Mesenchymal stem cell (in vitro differentiated cells and primary cell): ENCODE measurements around the gene PLEKHS1.

Experiments
- DNase-seq: peaks from one replicate; pipeline ENCODE4 v3.0.0-alpha.2; 2013
- H2AFZ ChIP-seq: one replicate; pipeline ENCODE4 v1.6.1; 2013; ENCODE audit warnings: low read depth, mild to moderate bottlenecking, control low read depth, inconsistent platforms, low read length, moderate library complexity
- H2AK5ac ChIP-seq: 2 replicates; pipeline ENCODE4 v1.6.1; 2013; ENCODE audit warnings: low read length, moderate library complexity, mild to moderate bottlenecking, inconsistent platforms; ENCODE audit not compliant: severe bottlenecking
- H2BK120ac ChIP-seq: one replicate; pipeline ENCODE4 v1.6.1; 2013; ENCODE audit warnings: low read depth, mild to moderate bottlenecking, inconsistent platforms, low read length, moderate library complexity
- H2BK12ac ChIP-seq, 2 experiments: one replicate each; pipeline ENCODE4 v1.6.1; 2013; ENCODE audit warnings: inconsistent platforms in 2 of 2, low read length in 2 of 2, mild to moderate bottlenecking in 2 of 2, moderate library complexity in 2 of 2, control low read depth in 1 of 2
- H2BK15ac ChIP-seq: one replicate; pipeline ENCODE4 v1.6.1; 2013; ENCODE audit warnings: mild to moderate bottlenecking, low read depth, inconsistent platforms; ENCODE audit not compliant: poor library complexity, severe bottlenecking
- H2BK5ac ChIP-seq: 2 replicates; pipeline ENCODE4 v1.6.1; 2013; ENCODE audit warnings: low read depth, mild to moderate bottlenecking, low read length, control low read depth, inconsistent platforms; ENCODE audit not compliant: poor library complexity, severe bottlenecking
- H3K14ac ChIP-seq, 2 experiments: one replicate each; pipeline ENCODE4 v1.6.1; 2013; ENCODE audit warnings: inconsistent platforms in 2 of 2, low read length in 2 of 2, control low read depth in 1 of 2, mild to moderate bottlenecking in 1 of 2, moderate library complexity in 1 of 2
- H3K18ac ChIP-seq, 2 experiments: one replicate each; pipeline ENCODE4 v1.6.1; 2013; ENCODE audit warnings: inconsistent platforms in 2 of 2, low read length in 2 of 2, control low read depth in 1 of 2, low read depth in 1 of 2, mild to moderate bottlenecking in 1 of 2
- H3K23ac ChIP-seq, 2 experiments: one replicate each; pipeline ENCODE4 v1.6.1; 2013; ENCODE audit warnings: inconsistent platforms in 2 of 2, low read length in 2 of 2, mild to moderate bottlenecking in 2 of 2, moderate library complexity in 2 of 2, control low read depth in 1 of 2
- H3K27ac ChIP-seq: 2 replicates; pipeline ENCODE4 v1.5.1; 2013; ENCODE audit warnings: mild to moderate bottlenecking, moderate library complexity, low read length, control low read depth, inconsistent platforms; ENCODE audit not compliant: poor library complexity, severe bottlenecking
- H3K27me3 ChIP-seq, 2 experiments: 2 replicates each; pipeline versions ENCODE4 v1.6.1 to v1.7.0; 2013; ENCODE audit warnings: low read length in 2 of 2, mild to moderate bottlenecking in 2 of 2, moderate library complexity in 2 of 2, control low read depth in 1 of 2, inconsistent platforms in 1 of 2; ENCODE audit not compliant: control insufficient read depth in 1 of 2, insufficient read depth in 1 of 2
- H3K36me3 ChIP-seq, 2 experiments: 2 replicates each; pipeline versions ENCODE4 v1.6.1 to v1.7.0; 2013; ENCODE audit warnings: low read length in 2 of 2, control low read depth in 1 of 2, inconsistent platforms in 1 of 2, low read depth in 1 of 2, mild to moderate bottlenecking in 1 of 2; ENCODE audit not compliant: insufficient read depth in 2 of 2, control insufficient read depth in 1 of 2
- H3K4ac ChIP-seq, 2 experiments: one replicate each; pipeline ENCODE4 v1.6.1; 2013; ENCODE audit warnings: inconsistent platforms in 2 of 2, low read length in 2 of 2, mild to moderate bottlenecking in 2 of 2, moderate library complexity in 2 of 2, control low read depth in 1 of 2, low read depth in 1 of 2
- H3K4me1 ChIP-seq: 2 replicates; pipeline ENCODE4 v1.6.1; 2013; ENCODE audit warnings: low read depth, low read length, control low read depth; ENCODE audit not compliant: control insufficient read depth, insufficient read depth
- H3K4me2 ChIP-seq: 2 replicates; pipeline ENCODE4 v1.6.1; 2013; ENCODE audit warnings: low read length, mild to moderate bottlenecking, inconsistent platforms; ENCODE audit not compliant: poor library complexity, severe bottlenecking
- H3K4me3 ChIP-seq, 2 experiments: 2 replicates each; pipeline versions ENCODE4 v1.5.1 to v1.7.0; 2013; ENCODE audit warnings: low read length in 2 of 2, mild to moderate bottlenecking in 2 of 2, control low read depth in 1 of 2, low read depth in 1 of 2; ENCODE audit not compliant: insufficient read depth in 1 of 2
- H3K79me1 ChIP-seq: replicated peaks from 2 replicates; pipeline ENCODE4 v1.6.1; 2013; ENCODE audit warnings: mild to moderate bottlenecking, control low read depth, low read length, inconsistent platforms; ENCODE audit not compliant: poor library complexity, severe bottlenecking
- H3K9ac ChIP-seq: 2 replicates; pipeline ENCODE4 v1.7.0; 2013; ENCODE audit warnings: mild to moderate bottlenecking, low read length, moderate library complexity
- H3K9me3 ChIP-seq: 2 replicates; pipeline ENCODE4 v1.7.0; 2013; ENCODE audit warnings: mild to moderate bottlenecking, low read length; ENCODE audit not compliant: control insufficient read depth
- H4K8ac ChIP-seq: one replicate; pipeline ENCODE4 v1.6.1; 2013; ENCODE audit warnings: inconsistent platforms, mild to moderate bottlenecking, low read length, moderate library complexity
- H4K91ac ChIP-seq: one replicate; pipeline ENCODE4 v1.6.1; 2013; ENCODE audit warnings: mild to moderate bottlenecking, low read length, inconsistent platforms
- WGBS: methylation state at CpG from one replicate; pipeline ENCODE4 v1.1.7; 2013; ENCODE audit warnings: mixed read lengths; 5-methylcytosine and 5-hydroxymethylcytosine counted together

PLEKHS1 gene

GRCh38 chr10:113782367-113782766 is 30.9 kb downstream of the PLEKHS1 start:
- H2AK5ac ChIP-seq: no peak overlapping the region
- no peak overlapping the region for H3K27ac ChIP-seq
- H3K4me1 ChIP-seq: no peaks in the 10 kb centered on the region
- no peak overlapping the region for H2AFZ ChIP-seq
- no peak overlapping the region for H3K4me2 ChIP-seq
- H2BK15ac ChIP-seq: no peak overlapping the region
- no peak for DNase-seq
- H3K9ac ChIP-seq: no peak overlapping the region
- H3K79me1 ChIP-seq: no peaks in the 10 kb centered on the region
- H4K8ac ChIP-seq: no peak overlapping the region
- no peak overlapping the region for H2BK5ac ChIP-seq
- H3K23ac ChIP-seq: no peak overlapping the region
- H3K36me3 ChIP-seq: no peaks in the 10 kb centered on the region
- peaks cover 13 to 49% of the 10 kb centered on the region in 2 experiments for H3K27me3 ChIP-seq
- no peak overlapping the region for H4K91ac ChIP-seq
- H3K4me3 ChIP-seq: no peak overlapping the region
- H2BK120ac ChIP-seq: no peak overlapping the region
- H3K9me3 ChIP-seq: no peaks in the 10 kb centered on the region
- H3K4ac ChIP-seq: no peak overlapping the region
- WGBS: 96% methylated on average over 12 of the region's 14 CpGs
- no peak overlapping the region for H3K18ac ChIP-seq
- no peak overlapping the region for H2BK12ac ChIP-seq
- no peak overlapping the region for H3K14ac ChIP-seq

DNA sequence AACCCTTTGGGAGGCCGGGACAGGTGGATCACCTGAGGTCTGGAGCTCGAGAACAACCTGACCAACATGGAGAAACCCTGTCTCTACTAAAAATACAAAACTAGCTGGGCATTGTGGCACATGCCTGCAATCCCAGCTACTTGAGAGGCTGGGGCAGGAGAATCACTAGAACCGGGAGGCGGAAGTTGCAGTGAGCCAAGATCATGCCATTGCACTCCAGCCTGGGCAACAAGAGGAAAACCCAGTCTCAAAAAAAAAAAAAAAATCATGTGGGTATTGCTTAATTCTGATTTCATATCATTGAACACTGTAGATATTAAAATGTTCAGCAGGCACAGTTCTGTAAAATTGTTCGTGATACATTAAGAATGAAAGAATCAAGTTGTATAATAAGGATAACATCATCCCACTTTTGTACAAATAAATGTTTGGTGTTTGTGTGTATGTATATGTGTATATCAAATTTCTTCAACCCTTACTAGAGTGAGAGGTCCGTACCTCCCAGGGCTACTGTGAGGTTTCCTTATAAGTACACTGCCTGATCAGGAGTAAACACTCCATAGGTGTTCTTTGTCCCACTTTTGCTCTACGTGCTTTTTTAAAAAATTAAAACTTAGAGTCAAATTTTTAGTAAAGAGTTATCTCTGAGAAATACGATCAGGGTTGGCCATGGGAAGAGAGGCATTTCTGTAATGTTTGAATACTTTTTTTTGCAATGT is 31.7 kb downstream of the PLEKHS1 start:
- H2BK12ac ChIP-seq: no peak overlapping the region
- no peak overlapping the region for H3K4ac ChIP-seq
- no peak overlapping the region for H3K18ac ChIP-seq
- H2AK5ac ChIP-seq: no peak overlapping the region
- no peak overlapping the region for H3K14ac ChIP-seq
- 74% methylated on average over 3 of the region's 8 CpGs for WGBS
- H2AFZ ChIP-seq: no peak overlapping the region
- H3K23ac ChIP-seq: no peak overlapping the region
- DNase-seq: no peak
- no peaks in the 10 kb centered on the region for H3K36me3 ChIP-seq
- no peak overlapping the region for H4K8ac ChIP-seq
- H2BK15ac ChIP-seq: no peak overlapping the region
- H3K4me1 ChIP-seq: no peaks in the 10 kb centered on the region
- no peak overlapping the region for H4K91ac ChIP-seq
- H3K27ac ChIP-seq: no peak overlapping the region
- no peak overlapping the region for H3K4me2 ChIP-seq
- no peak overlapping the region for H2BK120ac ChIP-seq
- H3K9ac ChIP-seq: no peak overlapping the region
- no peaks in the 10 kb centered on the region for H3K9me3 ChIP-seq
- no peak overlapping the region for H2BK5ac ChIP-seq
- H3K4me3 ChIP-seq: no peak overlapping the region
- peaks cover 13 to 49% of the 10 kb centered on the region in 2 experiments for H3K27me3 ChIP-seq
- H3K79me1 ChIP-seq: no peaks in the 10 kb centered on the region

GRCh38 chr10:113788604-113789083 is 37.2 kb downstream of the PLEKHS1 start:
- no peak overlapping the region for H2BK120ac ChIP-seq
- no peak overlapping the region for H2AFZ ChIP-seq
- peak overlapping the region in 1 of 2 experiments; percentile 52 for H3K4me3 ChIP-seq
- H2BK15ac ChIP-seq: no peak overlapping the region
- H2AK5ac ChIP-seq: no peak overlapping the region
- H3K79me1 ChIP-seq: no peaks in the 10 kb centered on the region
- peak overlapping the region in 1 of 2 experiments; percentile 75 for H3K18ac ChIP-seq
- H2BK12ac ChIP-seq: no peak overlapping the region
- no peak overlapping the region for H2BK5ac ChIP-seq
- DNase-seq: peak; percentile 81
- H3K23ac ChIP-seq: no peak overlapping the region
- H3K9ac ChIP-seq: peak overlapping the region; percentile 61
- H4K91ac ChIP-seq: peak overlapping the region; percentile 20
- peaks cover 0 to 44% of the 10 kb centered on the region in 2 experiments for H3K27me3 ChIP-seq
- no peak overlapping the region for H3K4ac ChIP-seq
- H3K4me2 ChIP-seq: no peak overlapping the region
- no peak overlapping the region for H3K14ac ChIP-seq
- H3K27ac ChIP-seq: peak overlapping the region; percentile 72
- H4K8ac ChIP-seq: peak overlapping the region; percentile 32
- no peaks in the 10 kb centered on the region for H3K36me3 ChIP-seq
- peaks cover 4% of the 10 kb centered on the region for H3K4me1 ChIP-seq
- H3K9me3 ChIP-seq: no peaks in the 10 kb centered on the region
- WGBS: 64% methylated on average over 8 of the region's 9 CpGs

DNA sequence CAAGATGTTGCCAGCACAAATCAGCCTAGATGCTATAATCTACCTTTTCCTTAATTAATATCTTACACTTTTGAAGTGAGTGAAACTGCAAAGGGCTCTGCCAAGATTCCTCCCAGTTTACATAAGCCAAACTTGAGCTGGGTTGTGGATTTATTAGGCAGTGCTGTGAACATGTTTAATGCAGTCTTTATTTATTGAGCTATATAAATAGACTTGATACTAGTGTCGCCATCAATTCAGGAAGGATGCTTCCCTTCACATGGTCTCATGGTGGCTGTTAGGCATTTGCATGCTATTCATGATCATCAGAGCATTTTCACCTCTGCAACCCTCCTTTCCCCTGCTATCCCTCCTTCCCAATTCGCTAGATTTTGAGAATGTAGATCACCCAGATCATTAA is 40.2 kb downstream of the PLEKHS1 start:
- no peak overlapping the region for H3K4ac ChIP-seq
- H3K9me3 ChIP-seq: no peaks in the 10 kb centered on the region
- H2AFZ ChIP-seq: no peak overlapping the region
- no peak overlapping the region for H2BK12ac ChIP-seq
- no peak overlapping the region for H2BK120ac ChIP-seq
- no peak overlapping the region for H4K8ac ChIP-seq
- H3K36me3 ChIP-seq: no peaks in the 10 kb centered on the region
- peaks cover 4% of the 10 kb centered on the region for H3K4me1 ChIP-seq
- H4K91ac ChIP-seq: no peak overlapping the region
- H3K9ac ChIP-seq: no peak overlapping the region
- no peak overlapping the region for H3K27ac ChIP-seq
- no peak for DNase-seq
- no peak overlapping the region for H3K4me2 ChIP-seq
- H3K18ac ChIP-seq: no peak overlapping the region
- no peak overlapping the region for H3K14ac ChIP-seq
- no peaks in the 10 kb centered on the region for H3K79me1 ChIP-seq
- WGBS: 88% methylated on average over 2 of the region's 2 CpGs
- no peak overlapping the region for H3K23ac ChIP-seq
- H2AK5ac ChIP-seq: no peak overlapping the region
- no peak overlapping the region for H3K4me3 ChIP-seq
- no peak overlapping the region for H2BK15ac ChIP-seq
- no peak overlapping the region for H2BK5ac ChIP-seq
- peaks cover 5 to 58% of the 10 kb centered on the region in 2 experiments for H3K27me3 ChIP-seq
